ENCODE results near the gene MAN2A2.
"Not testable (repeated sequence)": the region's sequence is repeated elsewhere in the genome, so short reads cannot be mapped to it uniquely, and the experiment has no call there.

The MAN2A2 gene

DNA sequence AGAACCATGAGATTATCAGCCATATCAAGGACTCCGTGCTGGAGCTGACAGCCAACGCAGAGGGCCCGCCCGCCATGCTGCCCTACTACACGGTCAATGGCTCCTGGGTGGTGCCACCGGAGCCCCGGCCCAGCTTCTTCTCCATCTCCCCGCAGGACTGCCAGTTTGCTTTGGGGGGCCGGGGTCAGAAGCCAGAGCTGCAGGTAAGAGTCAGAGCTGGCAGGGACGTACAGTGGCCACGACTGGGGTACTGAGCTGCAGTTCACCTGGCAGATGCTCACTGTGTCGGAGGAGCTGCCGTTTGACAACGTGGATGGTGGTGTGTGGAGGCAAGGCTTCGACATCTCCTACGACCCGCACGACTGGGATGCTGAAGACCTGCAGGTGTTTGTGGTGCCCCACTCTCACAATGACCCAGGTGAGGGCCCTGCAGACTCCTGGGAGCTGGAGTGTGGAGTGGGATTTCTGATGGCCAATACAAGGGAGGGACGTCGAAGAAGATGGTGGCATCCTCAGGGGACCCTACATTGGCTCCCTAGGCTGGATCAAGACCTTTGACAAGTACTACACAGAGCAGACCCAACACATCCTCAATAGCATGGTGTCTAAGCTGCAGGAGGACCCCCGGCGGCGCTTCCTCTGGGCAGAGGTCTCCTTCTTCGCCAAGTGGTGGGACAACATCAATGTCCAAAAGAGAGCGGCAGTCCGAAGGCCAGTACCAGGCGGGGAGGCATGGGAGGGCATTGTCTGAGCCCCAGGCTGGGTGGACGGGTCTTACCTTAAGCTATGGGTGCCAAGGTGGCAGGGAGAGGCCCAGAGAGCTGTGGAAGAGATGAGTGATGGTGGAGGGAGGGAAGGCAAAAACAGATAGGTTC, 2.4 kb downstream of the MAN2A2 start:
- DNase-seq, result no peak

- no peak for DNase-seq
These were observed 3.2 kb downstream of the MAN2A2 start for GRCh38 chr15:90906181-90906849.

DNA sequence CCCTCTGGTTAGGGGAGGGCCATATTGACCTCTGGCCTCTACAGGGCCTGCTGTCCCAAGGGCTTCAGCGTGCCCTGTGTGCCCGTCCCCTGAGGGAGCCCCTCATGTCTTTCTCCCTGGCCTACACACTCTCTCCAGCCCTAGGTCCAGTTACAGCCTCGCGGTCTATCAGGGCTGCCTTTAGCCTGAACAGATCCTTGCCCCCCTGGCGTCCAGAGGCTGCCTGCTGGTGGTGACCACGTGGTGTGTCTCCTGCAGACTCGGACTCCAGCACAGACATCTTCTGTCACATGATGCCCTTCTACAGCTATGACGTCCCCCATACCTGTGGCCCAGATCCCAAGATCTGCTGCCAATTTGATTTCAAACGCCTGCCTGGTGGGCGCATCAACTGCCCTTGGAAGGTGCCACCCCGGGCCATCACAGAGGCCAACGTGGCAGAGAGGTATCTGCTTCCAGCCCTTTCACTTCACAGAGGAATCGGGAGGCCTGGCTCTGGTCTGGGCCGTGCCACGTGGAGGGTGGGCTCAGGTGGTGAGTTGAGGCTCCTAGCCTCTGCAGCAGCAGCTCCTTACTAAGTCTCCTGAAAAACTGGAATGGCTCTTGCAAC, 4.1 kb downstream of the MAN2A2 start:
- DNase-seq, result no peak

DNA sequence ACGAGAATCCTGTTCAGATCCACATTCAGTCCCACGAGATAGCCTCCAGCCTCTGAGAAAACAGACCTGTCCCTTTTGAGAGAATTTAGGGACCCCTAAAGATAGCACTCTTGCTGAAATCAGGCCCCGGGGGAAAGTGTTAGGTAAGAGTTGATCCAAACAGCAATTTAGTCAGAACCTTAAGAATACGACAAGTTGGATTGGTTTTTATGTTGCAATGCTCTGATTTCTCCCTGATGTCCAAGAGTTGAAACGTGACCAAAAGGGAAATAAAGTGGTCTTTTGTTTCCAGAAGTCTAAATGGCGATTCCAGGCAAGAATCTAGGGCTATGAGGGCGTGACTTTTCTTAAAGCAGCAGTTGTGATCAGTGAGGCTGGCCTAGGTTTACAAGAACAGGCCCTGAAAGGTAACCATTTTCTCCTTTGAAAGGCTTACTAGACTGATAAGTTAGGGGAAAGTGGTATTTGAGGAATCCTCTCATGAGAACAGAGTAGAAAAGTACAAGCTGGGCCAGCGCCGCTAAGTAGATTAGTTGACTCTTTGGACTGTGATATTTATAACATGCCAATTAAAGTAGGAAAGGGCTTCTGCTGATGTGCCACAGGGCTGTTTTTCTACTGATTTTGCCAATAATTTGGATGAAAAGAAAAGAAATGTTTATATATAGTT, 4.9 kb downstream of the MAN2A2 start:
- no peak for DNase-seq

- not testable (repeated sequence) for DNase-seq
These were observed 6.3 kb downstream of the MAN2A2 start for GRCh38 chr15:90909449-90909848.

DNA sequence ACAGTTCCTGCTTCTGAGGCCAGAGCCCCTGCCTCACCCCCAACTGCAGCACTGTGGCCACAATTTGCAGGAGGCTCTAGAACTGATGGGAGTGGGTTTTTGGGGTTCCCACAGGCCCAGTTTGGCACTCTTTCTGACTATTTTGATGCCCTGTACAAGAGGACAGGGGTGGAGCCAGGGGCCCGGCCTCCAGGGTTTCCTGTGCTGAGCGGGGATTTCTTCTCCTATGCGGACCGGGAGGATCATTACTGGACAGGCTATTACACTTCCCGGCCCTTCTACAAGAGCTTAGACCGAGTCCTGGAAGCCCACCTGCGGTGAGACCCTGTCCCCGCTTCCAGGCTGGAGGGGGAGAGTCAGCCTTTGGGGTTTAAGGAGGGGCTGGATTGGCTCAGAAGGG, 6.9 kb downstream of the MAN2A2 start:
- DNase-seq, result no peak

GRCh38 chr15:90910441-90911301, 7.6 kb downstream of the MAN2A2 start:
- no peak for DNase-seq

GRCh38 chr15:90911302-90911623, 8.2 kb downstream of the MAN2A2 start:
- no peak for DNase-seq

- DNase-seq, result no peak
These were observed 9.0 kb downstream of the MAN2A2 start for GRCh38 chr15:90911906-90912769.

DNA sequence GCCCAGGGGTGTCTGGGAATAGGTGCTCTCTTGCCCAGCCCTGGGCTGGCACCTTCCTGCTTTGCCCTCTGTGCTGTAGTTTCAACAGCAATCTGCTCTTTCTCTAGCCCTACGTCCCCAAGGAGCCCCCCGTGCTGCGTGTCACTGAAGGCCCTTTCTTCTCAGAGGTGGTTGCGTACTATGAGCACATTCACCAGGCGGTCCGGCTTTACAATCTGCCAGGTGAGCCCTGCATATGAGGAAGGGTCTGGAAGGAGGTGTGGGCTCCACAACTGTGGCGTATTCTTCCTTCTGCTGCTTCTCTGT, 9.6 kb downstream of the MAN2A2 start:
- DNase-seq, result no peak

GRCh38 chr15:90913398-90913944, 10.4 kb downstream of the MAN2A2 start:
- DNase-seq, result no peak

GRCh38 chr15:90914305-90915080, 11.4 kb downstream of the MAN2A2 start:
- DNase-seq, result no peak

GRCh38 chr15:90915216-90915807, 12.2 kb downstream of the MAN2A2 start:
- no peak for DNase-seq

DNA sequence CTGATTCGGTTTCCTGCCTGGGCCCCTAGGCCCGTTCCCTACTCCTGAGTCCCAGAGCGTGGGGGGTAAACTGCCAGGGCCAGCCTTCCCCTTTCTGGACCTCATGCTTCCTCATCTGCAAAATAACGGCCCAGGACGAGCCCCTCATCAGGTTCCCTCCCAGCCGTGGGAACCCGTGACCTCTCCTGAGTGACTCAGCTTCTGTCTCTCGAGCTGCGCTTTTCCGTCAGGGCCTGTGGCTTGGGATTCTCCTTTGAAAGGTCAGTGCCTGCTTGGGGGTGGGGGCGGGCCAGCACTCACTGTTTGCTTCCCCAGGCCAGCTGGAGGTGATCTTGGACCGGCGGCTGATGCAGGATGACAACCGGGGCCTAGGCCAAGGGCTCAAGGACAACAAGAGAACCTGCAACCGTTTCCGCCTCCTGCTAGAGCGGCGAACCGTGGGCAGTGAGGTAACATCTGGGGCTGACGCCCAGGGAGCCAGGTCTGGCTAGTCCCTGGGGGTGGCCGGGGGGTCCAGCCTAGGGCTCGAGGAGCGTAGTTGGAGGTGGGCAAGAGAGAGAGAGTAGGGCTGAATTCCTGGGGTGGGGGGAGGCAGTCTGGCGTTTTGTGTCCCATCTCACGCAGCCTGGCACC, 12.8 kb downstream of the MAN2A2 start:
- no peak for DNase-seq

DNA sequence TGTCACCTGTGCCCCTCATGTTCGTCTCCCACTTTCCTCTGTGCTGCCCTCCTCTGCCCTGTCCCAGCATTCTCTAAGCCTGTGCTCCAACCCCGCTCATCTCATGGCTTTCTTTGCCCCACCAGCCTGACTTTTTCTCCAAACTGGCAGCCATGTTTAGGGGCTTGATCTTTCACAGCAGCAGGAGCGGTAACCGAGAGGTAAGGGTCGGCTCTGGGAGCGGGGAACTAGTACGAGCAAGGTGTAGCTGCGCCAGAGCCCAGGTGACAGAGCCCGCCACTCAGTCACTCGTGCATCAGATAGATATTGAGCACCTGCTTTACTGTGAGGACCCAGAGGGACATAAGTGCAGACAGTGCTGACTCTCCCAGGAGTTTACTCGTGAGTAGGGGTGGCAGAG, 13.4 kb downstream of the MAN2A2 start:
- no peak for DNase-seq

GRCh38 chr15:90917569-90917968, 14.5 kb downstream of the MAN2A2 start:
- DNase-seq, result no peak

GRCh38 chr15:90918034-90918788, 15.1 kb downstream of the MAN2A2 start:
- DNase-seq, result no peak

DNA sequence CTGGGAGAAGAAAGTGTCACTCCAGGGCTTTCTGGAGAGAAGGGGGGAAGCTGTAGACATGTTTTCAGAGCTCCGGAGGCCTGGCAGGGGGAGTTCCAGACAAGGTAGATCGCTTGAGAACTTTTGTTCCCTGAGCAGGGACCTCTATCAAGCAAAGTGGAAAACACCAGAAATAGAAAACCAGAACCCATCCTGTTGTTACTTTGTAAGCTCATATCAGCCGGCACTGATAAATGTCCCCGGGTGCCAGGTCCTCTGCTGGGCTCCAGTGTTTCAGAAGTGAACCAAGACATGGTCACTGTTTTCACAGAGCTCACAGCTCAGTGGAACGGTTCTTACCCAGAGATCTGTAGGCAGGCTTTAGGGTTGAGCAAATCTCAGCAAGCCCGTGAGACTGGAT, 15.7 kb downstream of the MAN2A2 start:
- no peak for DNase-seq

- no peak for DNase-seq
These were observed 18.8 kb downstream of the MAN2A2 start for GRCh38 chr15:90921887-90922286.

All from stimulated activated CD4-positive, alpha-beta T cell treated with anti-CD3 and anti-CD28 coated beads, Interleukin-4, amount 100 ng/mL, for 1 hour (primary cell).